Vagina (tissue), 2 donors: ENCODE data around the gene ASS1. TPM values are rescaled to one million over a fixed set of nuclear protein-coding genes. Genes with fewer than 3 reads are reported as not detected.

ENCODE experiments used
- DNase-seq, 2 donors: peaks; one replicate each; pipeline ENCODE4 v3.0.0-alpha.2; 2017; ENCODE audit errors: extremely low spot score in 2 of 2
- H3K27ac ChIP-seq: fragments of 200-600 bp; sonication (generic); one replicate; pipeline ENCODE4 v1.5.1; 2019
- H3K27me3 ChIP-seq: fragments of 200-600 bp; sonication (generic); one replicate; pipeline ENCODE4 v1.5.1; 2019
- H3K36me3 ChIP-seq, 2 donors: fragments of 200-600 bp; sonication (generic); one replicate each; pipeline ENCODE4 v1.5.1; 2017 to 2019
- H3K4me1 ChIP-seq: fragments of 200-600 bp; sonication (generic); one replicate; pipeline ENCODE4 v1.5.1; 2019
- H3K4me3 ChIP-seq, 2 donors: fragments of 200-600 bp; sonication (generic); 1 replicate in 1 of 2; 2 replicates in 1 of 2; pipeline ENCODE4 v1.5.1; 2016 to 2019
- H3K9me3 ChIP-seq: fragments of 200-600 bp; sonication (generic); one replicate; pipeline ENCODE4 v1.5.1; 2019
- POLR2A ChIP-seq, 2 donors: fragments of 450-650 bp; IDR thresholded peaks; one replicate each; pipeline ENCODE4 v1.6.1; 2017; ENCODE audit warnings: antibody characterized with exemption in 2 of 2, mild to moderate bottlenecking in 2 of 2, moderate library complexity in 2 of 2
- POLR2AphosphoS5 ChIP-seq, 2 donors: sonication (generic); formaldehyde crosslinking; IDR thresholded peaks; one replicate each; pipeline ENCODE4 v1.9.0; 2017; ENCODE audit warnings: antibody characterized with exemption in 2 of 2, mild to moderate bottlenecking in 2 of 2, low read depth in 1 of 2; ENCODE audit not compliant: insufficient read depth in 1 of 2
- intact Hi-C: fragments of 100-400 bp; cut with DNase I; formaldehyde crosslinking; loops from one replicate; pipeline ENCODE4 v1.15.1; 2023
- total RNA-seq: library from RNA; depleted of rRNA; stranded (reverse); fragments of >200 nt; gene quantifications from one replicate; pipeline ENCODE4 v1.2.3, GENCODE V29; 2016
- TF ChIP-seq, protein P1 (sequence below), 3 experiments: fragments of 450-650 bp in 2 of 3; fragments of 200-600 bp in 1 of 3; sonication (generic) in 1 of 3; IDR thresholded peaks; one replicate each; pipeline ENCODE4 v1.5.1; 2017 to 2019; ENCODE audit warnings: antibody characterized with exemption in 3 of 3, mild to moderate bottlenecking in 2 of 3, moderate library complexity in 2 of 3

Gene ASS1
- total RNA-seq, 1 donor from 2014 or later, result 84.0 TPM

DNA sequence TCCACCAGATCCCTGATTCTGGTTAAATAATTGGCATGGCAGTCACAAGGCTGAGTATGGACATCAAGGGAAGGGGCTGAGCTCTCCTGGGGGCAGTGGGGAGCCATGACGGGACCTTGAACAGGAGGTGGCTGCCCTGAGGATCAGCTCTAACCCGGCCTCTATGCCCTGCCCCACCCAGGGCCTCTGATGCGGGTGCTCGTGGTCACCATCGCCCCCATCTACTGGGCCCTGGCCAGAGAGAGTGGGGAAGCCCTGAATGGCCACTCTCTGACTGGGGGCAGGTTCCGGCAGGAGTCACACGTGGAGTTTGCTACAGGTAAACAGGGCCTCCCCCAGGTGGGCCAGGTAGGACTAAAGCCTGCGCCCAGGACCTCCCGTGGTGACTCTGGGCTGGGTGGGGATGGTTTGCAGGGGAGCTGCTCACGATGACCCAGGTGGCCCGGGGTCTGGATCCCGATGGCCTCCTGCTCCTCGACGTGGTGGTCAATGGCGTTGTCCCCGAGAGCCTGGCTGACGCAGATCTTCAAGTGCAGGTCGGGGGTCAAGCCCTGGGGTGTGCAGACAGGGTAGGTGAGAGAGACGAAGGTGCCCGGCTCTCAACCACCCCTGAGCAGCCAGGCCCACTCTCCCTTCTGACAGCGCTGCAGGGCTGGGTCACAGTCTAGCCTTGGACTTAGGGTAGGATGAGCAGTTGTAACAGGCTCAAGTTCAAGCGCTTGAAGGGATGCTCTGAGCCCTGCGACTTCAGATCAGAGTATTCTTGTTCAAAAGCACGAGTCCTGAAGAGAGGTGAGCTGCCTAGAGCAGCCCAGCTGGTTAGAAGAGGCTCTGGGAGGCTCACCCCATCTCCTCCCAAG lies 19.9 kb upstream of the ASS1 start:
- no peak for DNase-seq
- TF ChIP-seq, protein P1, sequence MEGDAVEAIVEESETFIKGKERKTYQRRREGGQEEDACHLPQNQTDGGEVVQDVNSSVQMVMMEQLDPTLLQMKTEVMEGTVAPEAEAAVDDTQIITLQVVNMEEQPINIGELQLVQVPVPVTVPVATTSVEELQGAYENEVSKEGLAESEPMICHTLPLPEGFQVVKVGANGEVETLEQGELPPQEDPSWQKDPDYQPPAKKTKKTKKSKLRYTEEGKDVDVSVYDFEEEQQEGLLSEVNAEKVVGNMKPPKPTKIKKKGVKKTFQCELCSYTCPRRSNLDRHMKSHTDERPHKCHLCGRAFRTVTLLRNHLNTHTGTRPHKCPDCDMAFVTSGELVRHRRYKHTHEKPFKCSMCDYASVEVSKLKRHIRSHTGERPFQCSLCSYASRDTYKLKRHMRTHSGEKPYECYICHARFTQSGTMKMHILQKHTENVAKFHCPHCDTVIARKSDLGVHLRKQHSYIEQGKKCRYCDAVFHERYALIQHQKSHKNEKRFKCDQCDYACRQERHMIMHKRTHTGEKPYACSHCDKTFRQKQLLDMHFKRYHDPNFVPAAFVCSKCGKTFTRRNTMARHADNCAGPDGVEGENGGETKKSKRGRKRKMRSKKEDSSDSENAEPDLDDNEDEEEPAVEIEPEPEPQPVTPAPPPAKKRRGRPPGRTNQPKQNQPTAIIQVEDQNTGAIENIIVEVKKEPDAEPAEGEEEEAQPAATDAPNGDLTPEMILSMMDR (IDR thresholded peaks at IDR 0.05), result no peak
- TF ChIP-seq POLR2AphosphoS5 (IDR thresholded peaks at IDR 0.05; ENCODE audit: insufficient read depth in 1 of 2, low read depth in 1 of 2), result no peak
- no peak for TF ChIP-seq POLR2A (IDR thresholded peaks at IDR 0.05)
- no peaks in the 10 kb centered on the region for H3K9me3 ChIP-seq
- no peak overlapping the region for H3K4me3 ChIP-seq
- no peaks in the 10 kb centered on the region for H3K27me3 ChIP-seq
- intact Hi-C loops, result no loop called here
- peaks cover 5% of the 10 kb centered on the region for H3K4me1 ChIP-seq
- H3K36me3 ChIP-seq, result no peaks in the 10 kb centered on the region
- no peak overlapping the region for H3K27ac ChIP-seq

DNA sequence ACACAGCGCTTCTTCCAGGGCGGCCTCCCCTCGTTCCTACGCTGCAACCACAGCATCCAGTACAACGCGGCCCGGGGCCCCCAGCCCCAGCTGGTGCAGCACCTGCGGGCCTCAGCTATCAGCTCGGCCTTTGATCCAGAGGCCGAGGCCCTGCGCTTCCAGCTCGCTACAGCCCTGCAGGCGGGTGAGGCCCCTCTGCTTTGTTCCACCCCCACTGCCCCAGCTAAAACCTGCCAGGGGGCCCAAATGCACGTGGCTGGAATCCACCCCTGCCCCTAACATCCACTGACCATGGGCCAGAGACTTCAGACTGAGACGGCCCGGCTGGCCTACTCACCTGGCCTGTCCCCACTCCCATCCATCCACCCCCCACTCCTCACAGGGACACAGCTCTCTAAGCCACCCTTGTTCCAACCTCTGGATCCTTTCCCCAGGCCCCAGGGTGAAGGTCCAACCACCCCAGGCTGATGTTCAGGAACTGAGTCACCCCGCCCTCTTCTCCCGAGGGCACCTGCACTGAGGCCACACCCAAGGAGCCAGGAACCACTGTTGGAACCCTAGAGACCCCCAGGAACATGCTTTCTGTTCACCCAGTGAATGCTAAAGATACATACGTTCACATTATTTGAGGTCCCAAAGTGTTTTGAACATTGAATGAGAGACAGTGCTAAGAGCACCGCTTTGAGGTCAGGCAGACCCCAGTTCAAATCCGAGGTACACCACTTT lies 18.9 kb upstream of the ASS1 start:
- Histone ChIP-seq H3K4me3 (no peak overlapping the region), H3K9me3 (no peaks in the 10 kb centered on the region), H3K27ac (no peak overlapping the region), H3K27me3 (no peaks in the 10 kb centered on the region), H3K36me3 (no peaks in the 10 kb centered on the region), H3K4me1 (peaks cover 5% of the 10 kb centered on the region)
- TF ChIP-seq POLR2A (IDR thresholded peaks at IDR 0.05), result no peak
- TF ChIP-seq POLR2AphosphoS5 (IDR thresholded peaks at IDR 0.05; ENCODE audit: insufficient read depth in 1 of 2, low read depth in 1 of 2), result no peak
- TF ChIP-seq, protein P1 (IDR thresholded peaks at IDR 0.05), result no peak
- intact Hi-C loops, result no loop called here
- no peak for DNase-seq

DNA sequence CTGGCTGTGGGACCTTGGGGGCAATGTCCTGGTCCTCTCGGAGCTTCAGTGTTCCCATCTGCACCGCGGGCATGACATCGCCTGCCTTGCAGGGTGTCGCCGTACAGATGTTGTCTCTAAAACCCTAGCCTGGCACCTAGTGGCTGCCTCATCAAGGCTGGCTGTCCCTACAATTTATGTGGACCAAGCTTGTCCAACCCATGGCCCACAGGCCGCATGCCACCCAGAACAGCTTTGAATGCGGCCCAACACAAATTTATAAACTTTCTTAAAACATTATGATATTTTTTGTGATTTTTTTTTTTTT lies 18.3 kb upstream of the ASS1 start:
- Histone ChIP-seq H3K4me3 (no peak overlapping the region), H3K36me3 (no peaks in the 10 kb centered on the region), H3K9me3 (no peaks in the 10 kb centered on the region), H3K27me3 (no peaks in the 10 kb centered on the region), H3K4me1 (peaks cover 5% of the 10 kb centered on the region), H3K27ac (no peak overlapping the region)
- TF ChIP-seq, protein P1 (IDR thresholded peaks at IDR 0.05), result no peak
- TF ChIP-seq POLR2A (IDR thresholded peaks at IDR 0.05) (no peak), POLR2AphosphoS5 (IDR thresholded peaks at IDR 0.05; ENCODE audit: insufficient read depth in 1 of 2, low read depth in 1 of 2) (no peak)
- no peak for DNase-seq
- intact Hi-C loops, result no loop called here

DNA sequence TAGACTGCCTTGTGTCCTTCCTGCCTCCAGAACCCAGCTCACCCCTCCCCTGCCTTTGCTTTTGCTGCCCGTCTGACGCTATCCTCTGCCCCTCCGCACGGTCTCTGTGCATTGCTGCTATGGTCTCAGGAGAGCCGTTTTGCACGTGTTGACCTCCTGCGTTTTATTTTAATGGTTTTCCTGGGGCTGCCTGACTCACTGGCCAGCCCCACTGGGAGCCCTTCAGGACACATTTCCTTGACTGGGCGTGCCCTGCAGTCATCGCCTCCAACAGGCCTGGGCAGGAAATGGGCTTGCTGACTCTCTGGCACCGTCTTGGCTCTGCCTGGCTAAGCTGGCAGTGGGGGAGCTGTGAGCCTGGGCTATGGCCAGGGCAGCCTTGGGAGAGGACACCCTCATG lies 17.9 kb upstream of the ASS1 start:
- no peak for DNase-seq
- Histone ChIP-seq H3K4me1 (peaks cover 5% of the 10 kb centered on the region), H3K4me3 (no peak overlapping the region), H3K36me3 (no peaks in the 10 kb centered on the region), H3K27ac (no peak overlapping the region), H3K9me3 (no peaks in the 10 kb centered on the region), H3K27me3 (no peaks in the 10 kb centered on the region)
- TF ChIP-seq, protein P1 (IDR thresholded peaks at IDR 0.05), result no peak
- peak in 1 of 2 donors; percentile 18 for TF ChIP-seq POLR2AphosphoS5 (IDR thresholded peaks at IDR 0.05; ENCODE audit: insufficient read depth in 1 of 2, low read depth in 1 of 2)
- intact Hi-C loops, result no loop called here

DNA sequence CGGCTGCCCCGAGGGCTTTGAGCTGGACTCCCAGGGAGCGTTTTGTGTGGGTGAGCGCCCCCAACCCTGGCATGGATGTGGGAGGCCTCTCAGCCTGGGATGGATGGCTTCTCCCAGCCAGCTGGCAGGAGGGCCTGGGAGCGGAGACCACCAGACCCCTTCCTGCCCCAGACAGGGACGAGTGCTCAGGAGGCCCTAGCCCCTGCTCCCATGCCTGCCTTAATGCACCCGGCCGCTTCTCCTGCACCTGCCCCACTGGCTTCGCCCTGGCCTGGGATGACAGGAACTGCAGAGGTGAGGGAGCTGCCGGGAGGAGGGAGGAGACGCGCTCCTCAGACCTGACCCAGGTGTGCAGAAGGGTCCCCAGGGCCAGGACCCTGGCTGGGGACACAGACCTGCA lies 17.4 kb upstream of the ASS1 start:
- DNase-seq, result no peak
- no peaks in the 10 kb centered on the region for H3K9me3 ChIP-seq
- intact Hi-C loops, result no loop called here
- H3K36me3 ChIP-seq, result no peaks in the 10 kb centered on the region
- H3K27ac ChIP-seq, result no peak overlapping the region
- H3K4me1 ChIP-seq, result peaks cover 5% of the 10 kb centered on the region
- no peaks in the 10 kb centered on the region for H3K27me3 ChIP-seq
- TF ChIP-seq POLR2A (IDR thresholded peaks at IDR 0.05) (no peak), POLR2AphosphoS5 (IDR thresholded peaks at IDR 0.05; ENCODE audit: insufficient read depth in 1 of 2, low read depth in 1 of 2) (no peak)
- TF ChIP-seq, protein P1 (IDR thresholded peaks at IDR 0.05), result no peak
- H3K4me3 ChIP-seq, result no peak overlapping the region
